Measurements from ENCODE around the gene DLGAP4.

DNA sequence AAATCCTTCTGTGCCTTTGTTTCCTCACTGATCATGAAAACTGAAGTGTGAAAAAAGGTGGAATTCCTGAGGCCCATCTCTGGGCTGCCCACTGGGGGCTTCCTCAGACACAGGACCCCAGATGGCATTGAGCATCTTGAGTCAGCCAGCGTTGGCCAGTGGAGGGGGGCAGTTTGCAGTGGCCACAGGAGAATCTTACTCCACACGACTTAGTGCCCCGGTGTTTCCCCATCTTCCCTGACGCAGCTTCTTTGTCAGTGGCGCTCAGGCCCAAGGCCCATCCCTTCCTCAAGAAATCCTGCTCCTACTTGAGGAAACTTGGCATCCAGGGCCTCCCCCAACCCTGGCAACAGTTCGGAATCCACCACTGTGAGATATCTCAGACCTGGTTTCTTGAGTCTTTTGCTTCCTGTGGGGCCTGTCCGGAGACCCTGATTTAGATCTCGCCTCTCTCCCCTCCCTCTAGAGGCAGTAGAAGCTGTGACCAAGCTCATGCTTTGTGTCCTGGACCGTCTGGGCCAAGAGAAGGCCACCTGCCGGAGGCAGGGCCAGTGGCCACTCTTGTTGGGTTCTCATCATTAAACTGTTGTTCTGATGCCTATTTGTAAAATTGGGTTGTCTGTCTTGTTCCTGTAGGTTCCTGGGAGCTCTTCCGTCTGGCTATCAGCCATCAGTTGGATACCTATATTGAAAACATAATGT lies 20.2 kb upstream of the DLGAP4 start:
- TF ChIP-seq, protein P1, sequence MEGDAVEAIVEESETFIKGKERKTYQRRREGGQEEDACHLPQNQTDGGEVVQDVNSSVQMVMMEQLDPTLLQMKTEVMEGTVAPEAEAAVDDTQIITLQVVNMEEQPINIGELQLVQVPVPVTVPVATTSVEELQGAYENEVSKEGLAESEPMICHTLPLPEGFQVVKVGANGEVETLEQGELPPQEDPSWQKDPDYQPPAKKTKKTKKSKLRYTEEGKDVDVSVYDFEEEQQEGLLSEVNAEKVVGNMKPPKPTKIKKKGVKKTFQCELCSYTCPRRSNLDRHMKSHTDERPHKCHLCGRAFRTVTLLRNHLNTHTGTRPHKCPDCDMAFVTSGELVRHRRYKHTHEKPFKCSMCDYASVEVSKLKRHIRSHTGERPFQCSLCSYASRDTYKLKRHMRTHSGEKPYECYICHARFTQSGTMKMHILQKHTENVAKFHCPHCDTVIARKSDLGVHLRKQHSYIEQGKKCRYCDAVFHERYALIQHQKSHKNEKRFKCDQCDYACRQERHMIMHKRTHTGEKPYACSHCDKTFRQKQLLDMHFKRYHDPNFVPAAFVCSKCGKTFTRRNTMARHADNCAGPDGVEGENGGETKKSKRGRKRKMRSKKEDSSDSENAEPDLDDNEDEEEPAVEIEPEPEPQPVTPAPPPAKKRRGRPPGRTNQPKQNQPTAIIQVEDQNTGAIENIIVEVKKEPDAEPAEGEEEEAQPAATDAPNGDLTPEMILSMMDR (IDR thresholded peaks at IDR 0.05) = no peak
- TF ChIP-seq POLR2A (IDR thresholded peaks at IDR 0.05) (no peak), POLR2AphosphoS5 (IDR thresholded peaks at IDR 0.05) (no peak), EP300 (IDR thresholded peaks at IDR 0.05) (no peak)

All from stomach (tissue), 4 donors.